ENCODE data around the gene OR11L1. TPM values are rescaled to one million over a fixed set of nuclear protein-coding genes. Genes with fewer than 3 reads are reported as not detected.

Gene OR11L1
- polyA plus RNA-seq, 4 donors = not detected

- H3K36me3 ChIP-seq (ENCODE audit: control insufficient read depth in 3 of 3, insufficient read depth in 2 of 3, low read depth in 1 of 3, low read length in 3 of 3) = no peaks in the 10 kb centered on the region
- H3K4me3 ChIP-seq (ENCODE audit: low read depth in 1 of 3, low read length in 3 of 3) = no peak overlapping the region
- H3K4me1 ChIP-seq (ENCODE audit: control insufficient read depth in 3 of 3, insufficient read depth in 2 of 3, low read depth in 1 of 3, low read length in 2 of 3) = no peaks in the 10 kb centered on the region
- DNase-seq (no peak), FAIRE-seq (no peak)
- WGBS, 3 donors = 9 to 60% (median 50%) methylated on average over 1 of the region's 1 CpG
- H3K27me3 ChIP-seq (ENCODE audit: control insufficient read depth in 3 of 3, insufficient read depth in 3 of 3, low read length in 3 of 3) = no peaks in the 10 kb centered on the region
- H3K9me3 ChIP-seq (ENCODE audit: control insufficient read depth in 2 of 2, insufficient read depth in 1 of 2, low read depth in 1 of 2, low read length in 1 of 2) = peaks cover 0 to 3% of the 10 kb centered on the region in 2 donors
- no peak overlapping the region for H3K27ac ChIP-seq (ENCODE audit: low read depth in 1 of 3, low read length in 2 of 3)
Measured at GRCh38 chr1:247829656-247830055, 12.0 kb downstream of the OR11L1 start.

- H3K4me3 ChIP-seq (ENCODE audit: low read depth in 1 of 3, low read length in 3 of 3) = no peak overlapping the region
- no peak for DNase-seq
- no peak for FAIRE-seq
- no peaks in the 10 kb centered on the region for H3K36me3 ChIP-seq (ENCODE audit: control insufficient read depth in 3 of 3, insufficient read depth in 2 of 3, low read depth in 1 of 3, low read length in 3 of 3)
- no peak overlapping the region for H3K27ac ChIP-seq (ENCODE audit: low read depth in 1 of 3, low read length in 2 of 3)
- peaks cover 0 to 3% of the 10 kb centered on the region in 2 donors for H3K9me3 ChIP-seq (ENCODE audit: control insufficient read depth in 2 of 2, insufficient read depth in 1 of 2, low read depth in 1 of 2, low read length in 1 of 2)
- WGBS, 3 donors = 86 to 96% (median 91%) methylated on average over 10 to 13 of the region's 13 CpGs
- H3K27me3 ChIP-seq (ENCODE audit: control insufficient read depth in 3 of 3, insufficient read depth in 3 of 3, low read length in 3 of 3) = no peaks in the 10 kb centered on the region
- H3K4me1 ChIP-seq (ENCODE audit: control insufficient read depth in 3 of 3, insufficient read depth in 2 of 3, low read depth in 1 of 3, low read length in 2 of 3) = no peaks in the 10 kb centered on the region
Measured at GRCh38 chr1:247825362-247825761, 16.3 kb downstream of the OR11L1 start.

GRCh38 chr1:247824023-247824422 is 17.7 kb downstream of the OR11L1 start, which contains the start of gene OR14A16:
OR14A16 (minus strand) TSS chr1:247824119; CDS start chr1:247815729, 8,390 bp downstream.
- 36 to 53% (median 52%) methylated on average over 6 of the region's 6 CpGs for WGBS, 3 donors
- H3K4me1 ChIP-seq (ENCODE audit: control insufficient read depth in 3 of 3, insufficient read depth in 2 of 3, low read depth in 1 of 3, low read length in 2 of 3) = no peaks in the 10 kb centered on the region
- H3K27me3 ChIP-seq (ENCODE audit: control insufficient read depth in 3 of 3, insufficient read depth in 3 of 3, low read length in 3 of 3) = no peaks in the 10 kb centered on the region
- peaks cover 0 to 3% of the 10 kb centered on the region in 2 donors for H3K9me3 ChIP-seq (ENCODE audit: control insufficient read depth in 2 of 2, insufficient read depth in 1 of 2, low read depth in 1 of 2, low read length in 1 of 2)
- no peak within 1 kb of the TSS for H3K4me3 ChIP-seq (ENCODE audit: low read depth in 1 of 3, low read length in 3 of 3)
- DNase-seq (no peak), FAIRE-seq (no peak)
- no peaks in the 10 kb centered on the region for H3K36me3 ChIP-seq (ENCODE audit: control insufficient read depth in 3 of 3, insufficient read depth in 2 of 3, low read depth in 1 of 3, low read length in 3 of 3)
- no peak within 1 kb of the TSS for H3K27ac ChIP-seq (ENCODE audit: low read depth in 1 of 3, low read length in 2 of 3)

GRCh38 chr1:247822060-247822459 is 19.6 kb downstream of the OR11L1 start:
- FAIRE-seq (no peak), DNase-seq (no peak)
- Histone ChIP-seq H3K9me3 (ENCODE audit: control insufficient read depth in 2 of 2, insufficient read depth in 1 of 2, low read depth in 1 of 2, low read length in 1 of 2) (no peaks in the 10 kb centered on the region), H3K27ac (ENCODE audit: low read depth in 1 of 3, low read length in 2 of 3) (no peak overlapping the region), H3K27me3 (ENCODE audit: control insufficient read depth in 3 of 3, insufficient read depth in 3 of 3, low read length in 3 of 3) (no peaks in the 10 kb centered on the region), H3K4me1 (ENCODE audit: control insufficient read depth in 3 of 3, insufficient read depth in 2 of 3, low read depth in 1 of 3, low read length in 2 of 3) (no peaks in the 10 kb centered on the region), H3K4me3 (ENCODE audit: low read depth in 1 of 3, low read length in 3 of 3) (no peak overlapping the region), H3K36me3 (ENCODE audit: control insufficient read depth in 3 of 3, insufficient read depth in 2 of 3, low read depth in 1 of 3, low read length in 3 of 3) (no peaks in the 10 kb centered on the region)
- 36 to 62% (median 42%) methylated on average over 2 of the region's 2 CpGs for WGBS, 3 donors

- no peak overlapping the region for H3K27ac ChIP-seq (ENCODE audit: low read depth in 1 of 3, low read length in 2 of 3)
- no peaks in the 10 kb centered on the region for H3K9me3 ChIP-seq (ENCODE audit: control insufficient read depth in 2 of 2, insufficient read depth in 1 of 2, low read depth in 1 of 2, low read length in 1 of 2)
- 26 to 50% (median 44%) methylated on average over 2 of the region's 2 CpGs for WGBS, 3 donors
- no peaks in the 10 kb centered on the region for H3K27me3 ChIP-seq (ENCODE audit: control insufficient read depth in 3 of 3, insufficient read depth in 3 of 3, low read length in 3 of 3)
- H3K36me3 ChIP-seq (ENCODE audit: control insufficient read depth in 3 of 3, insufficient read depth in 2 of 3, low read depth in 1 of 3, low read length in 3 of 3) = no peaks in the 10 kb centered on the region
- no peaks in the 10 kb centered on the region for H3K4me1 ChIP-seq (ENCODE audit: control insufficient read depth in 3 of 3, insufficient read depth in 2 of 3, low read depth in 1 of 3, low read length in 2 of 3)
- FAIRE-seq = no peak
- no peak for DNase-seq
- no peak overlapping the region for H3K4me3 ChIP-seq (ENCODE audit: low read depth in 1 of 3, low read length in 3 of 3)
Measured at GRCh38 chr1:247812637-247813036, 29.1 kb downstream of the OR11L1 start.

- H3K36me3 ChIP-seq (ENCODE audit: control insufficient read depth in 3 of 3, insufficient read depth in 2 of 3, low read depth in 1 of 3, low read length in 3 of 3) = no peaks in the 10 kb centered on the region
- no peak overlapping the region for H3K27ac ChIP-seq (ENCODE audit: low read depth in 1 of 3, low read length in 2 of 3)
- H3K4me1 ChIP-seq (ENCODE audit: control insufficient read depth in 3 of 3, insufficient read depth in 2 of 3, low read depth in 1 of 3, low read length in 2 of 3) = no peaks in the 10 kb centered on the region
- DNase-seq (no peak), FAIRE-seq (no peak)
- H3K4me3 ChIP-seq (ENCODE audit: low read depth in 1 of 3, low read length in 3 of 3) = no peak overlapping the region
- H3K27me3 ChIP-seq (ENCODE audit: control insufficient read depth in 3 of 3, insufficient read depth in 3 of 3, low read length in 3 of 3) = no peaks in the 10 kb centered on the region
- peaks cover 0 to 6% of the 10 kb centered on the region in 2 donors for H3K9me3 ChIP-seq (ENCODE audit: control insufficient read depth in 2 of 2, insufficient read depth in 1 of 2, low read depth in 1 of 2, low read length in 1 of 2)
- 7 to 58% (median 24%) methylated on average over 2 of the region's 2 CpGs for WGBS, 3 donors
Measured at GRCh38 chr1:247797518-247797917, 44.2 kb downstream of the OR11L1 start.

Other genes starting within 250 kb of the OR11L1 start
- not detected for gene OR2G3, start 236.3 kb downstream of the OR11L1 start, polyA plus RNA-seq
- not detected for gene OR13G1, start 162.2 kb downstream of the OR11L1 start, polyA plus RNA-seq
- gene OR6F1, start 125.2 kb downstream of the OR11L1 start, polyA plus RNA-seq = not detected
- not detected for gene OR14K1, start 103.3 kb downstream of the OR11L1 start, polyA plus RNA-seq
- gene OR14A2, start 93.8 kb downstream of the OR11L1 start, polyA plus RNA-seq = not detected
- gene OR1C1, start 81.3 kb downstream of the OR11L1 start, polyA plus RNA-seq = not detected
- gene OR14A16, start 17.8 kb downstream of the OR11L1 start, polyA plus RNA-seq = not detected
- 1 to 10 TPM in 1 of 4 donors, under 1 TPM in 1, not detected in 2; 0.37 to 1.0 TPM for gene TRIM58, start 15.3 kb upstream of the OR11L1 start, polyA plus RNA-seq
- under 1 TPM in 2 of 4 donors, not detected in 2; 0.09 to 0.76 TPM for gene OR2W3, start 53.7 kb upstream of the OR11L1 start, polyA plus RNA-seq
- under 1 TPM in 1 of 4 donors, not detected in 3; 0.06 TPM for gene OR2T8, start 78.4 kb upstream of the OR11L1 start, polyA plus RNA-seq
- not detected for gene OR2AJ1, start 83.0 kb upstream of the OR11L1 start, polyA plus RNA-seq
- gene OR2L8, start 107.0 kb upstream of the OR11L1 start, polyA plus RNA-seq = not detected
- gene OR2AK2, start 123.3 kb upstream of the OR11L1 start, polyA plus RNA-seq = not detected
- not detected for gene OR2L5, start 171.8 kb upstream of the OR11L1 start, polyA plus RNA-seq
- gene OR2L2, start 188.2 kb upstream of the OR11L1 start, polyA plus RNA-seq = under 1 TPM in 2 of 4 donors, not detected in 2; 0.01 to 0.53 TPM
- not detected for gene OR2L3, start 204.9 kb upstream of the OR11L1 start, polyA plus RNA-seq